IMR-90 (cell line): Measurements from ENCODE around the gene ADAMTS16.

Source experiments
- CEBPB ChIP-seq: IDR thresholded peaks from 2 replicates; pipeline ENCODE4 v1.6.1; 2012; ENCODE audit warnings: low read depth, low read length, improper control_type of control experiment
- CHD1 ChIP-seq: IDR thresholded peaks from 2 replicates; pipeline ENCODE4 v1.6.1; 2012; ENCODE audit warnings: low read depth, low read length, improper control_type of control experiment
- CTCF ChIP-seq: conservative IDR thresholded peaks from 2 replicates; pipeline ENCODE4 v1.5.1; 2012; ENCODE audit warnings: mild to moderate bottlenecking, low read depth, low read length, improper control_type of control experiment
- FOS ChIP-seq: fragments of 150-350 bp; IDR thresholded peaks from 2 replicates; pipeline ENCODE4 v1.6.1; 2016; ENCODE audit warnings: low read depth, low read length
- MAFK ChIP-seq: IDR thresholded peaks from 2 replicates; pipeline ENCODE4 v1.6.1; 2012; ENCODE audit warnings: low read depth, low read length, improper control_type of control experiment
- MXI1 ChIP-seq: IDR thresholded peaks from 2 replicates; pipeline ENCODE4 v1.6.1; 2012; ENCODE audit warnings: low read depth, mild to moderate bottlenecking, low read length, moderate library complexity, borderline replicate concordance
- NFE2L2 ChIP-seq: fragments of 150-350 bp; IDR thresholded peaks from 2 replicates; pipeline ENCODE4 v1.6.1; 2016; ENCODE audit warnings: low read depth, mild to moderate bottlenecking, low read length
- POLR2A ChIP-seq: IDR thresholded peaks from 2 replicates; pipeline ENCODE4 v1.6.1; 2012; ENCODE audit warnings: mild to moderate bottlenecking, low read depth, low read length
- RAD21 ChIP-seq: IDR thresholded peaks from 2 replicates; pipeline ENCODE4 v1.6.1; 2012; ENCODE audit warnings: low read length, improper control_type of control experiment
- RFX5 ChIP-seq: IDR thresholded peaks from 2 replicates; pipeline ENCODE4 v1.8.0; 2012; ENCODE audit warnings: low read depth, mild to moderate bottlenecking, low read length, moderate library complexity
- USF2 ChIP-seq: fragments of 150-350 bp; IDR thresholded peaks from 2 replicates; pipeline ENCODE4 v1.6.1; 2017; ENCODE audit warnings: mild to moderate bottlenecking, antibody characterized with exemption, low read length, low read depth

GRCh38 chr5:5301176-5301575, 161.0 kb downstream of the ADAMTS16 start:
- no peak for TF ChIP-seq CEBPB
- no peak for TF ChIP-seq CTCF
- no peak for TF ChIP-seq MAFK
- no peak for TF ChIP-seq RAD21
- TF ChIP-seq MXI1, result no peak
- no peak for TF ChIP-seq NFE2L2
- no peak for TF ChIP-seq POLR2A
- no peak for TF ChIP-seq USF2
- no peak for TF ChIP-seq RFX5
- TF ChIP-seq CHD1, result no peak
- TF ChIP-seq FOS, result no peak
